Panc1 (cell line): ENCODE data around the gene TRDMT1. TPM values are rescaled to one million over a fixed set of nuclear protein-coding genes. Genes with fewer than 3 reads are reported as not detected.

Experiments
- ATAC-seq: fragments of 200-7000 bp; cut with Tn5 transposase; 2 replicates; pipeline ENCODE4 v1.9.1; 2020; ENCODE audit warnings: mild to moderate bottlenecking, moderate library complexity
- BruUV-seq: library from RNA; stranded (reverse); fragments of 400-500 nt; replicated peaks from 2 replicates; lab custom pipeline; 2021; lab: Mats Ljungman, UMichigan
- CTCF ChIA-PET: fragments of 300-600 bp; sonication (Branson Sonifier 250); formaldehyde crosslinking; loops from one replicate; lab custom pipeline; 2022; ENCODE audit warnings: antibody characterized with exemption; lab: Charles Lee
- POLR2A ChIA-PET: fragments of 300-600 bp; sonication (Branson Sonifier 250); formaldehyde crosslinking; loops from one replicate; lab custom pipeline; 2022; ENCODE audit warnings: antibody characterized with exemption; lab: Charles Lee
- DNase-seq: peaks from one replicate; pipeline ENCODE4 v3.0.0-alpha.2; 2010; ENCODE audit warnings: low read depth, low spot score
- H3K27ac ChIP-seq: 2 replicates; pipeline ENCODE4 v1.5.1; 2011; ENCODE audit warnings: mild to moderate bottlenecking, low read length, inconsistent platforms
- H3K27me3 ChIP-seq: fragments of 200-500 bp; sonication (Bioruptor generic); 2 replicates; pipeline ENCODE4 v1.6.0; 2014; ENCODE audit warnings: low read length, inconsistent platforms; ENCODE audit not compliant: control insufficient read depth, insufficient read depth
- H3K36me3 ChIP-seq: fragments of 200-500 bp; sonication (Bioruptor generic); 2 replicates; pipeline ENCODE4 v1.5.1; 2014; ENCODE audit warnings: inconsistent platforms, mild to moderate bottlenecking, low read length, moderate library complexity; ENCODE audit not compliant: control insufficient read depth, insufficient read depth
- H3K4me1 ChIP-seq: 2 replicates; pipeline ENCODE4 v1.5.1; 2011; ENCODE audit warnings: inconsistent platforms, mild to moderate bottlenecking, low read length, moderate library complexity; ENCODE audit not compliant: control insufficient read depth, insufficient read depth
- H3K4me3 ChIP-seq, 2 experiments: 2 replicates each; pipeline ENCODE4 v1.5.1; 2011 to 2012; ENCODE audit warnings: low read depth in 2 of 2, low read length in 2 of 2, mild to moderate bottlenecking in 2 of 2, inconsistent platforms in 1 of 2, moderate library complexity in 1 of 2
- H3K9me3 ChIP-seq: fragments of 200-500 bp; sonication (Bioruptor generic); 2 replicates; pipeline ENCODE4 v1.5.1; 2014; ENCODE audit warnings: low read depth, mild to moderate bottlenecking, inconsistent platforms, low read length, moderate library complexity; ENCODE audit not compliant: control insufficient read depth, insufficient read depth
- CTCF ChIP-seq: fragments of 450-650 bp; IDR thresholded peaks from 2 replicates; pipeline ENCODE4 v1.5.1; 2017; ENCODE audit warnings: mild to moderate bottlenecking
- POLR2AphosphoS5 ChIP-seq: IDR thresholded peaks from 2 replicates; pipeline ENCODE4 v1.6.1; 2012; ENCODE audit warnings: mild to moderate bottlenecking, low read depth, low read length, moderate library complexity
- REST ChIP-seq, 2 experiments: IDR thresholded peaks; 2 replicates each; pipeline ENCODE4 v1.6.1; 2011 to 2012; ENCODE audit warnings: low read depth in 2 of 2, control low read depth in 1 of 2, low read length in 1 of 2, mild to moderate bottlenecking in 1 of 2, moderate library complexity in 1 of 2; ENCODE audit not compliant: insufficient read depth in 1 of 2
- SIN3A ChIP-seq: IDR thresholded peaks from 2 replicates; pipeline ENCODE4 v1.6.1; 2012; ENCODE audit warnings: low read depth, mild to moderate bottlenecking, low read length, moderate library complexity, borderline replicate concordance; ENCODE audit not compliant: insufficient read depth
- TCF7L2 ChIP-seq: IDR thresholded peaks from 2 replicates; pipeline ENCODE4 v1.6.1; 2011; ENCODE audit warnings: mild to moderate bottlenecking, low read depth, low read length, inconsistent platforms
- in situ Hi-C: cut with HindIII; loops from 2 replicates; pipeline ENCODE4 v1.10.0; 2016; ENCODE audit warnings: low sequenced_read_pairs, low pct_unique_long_range_greater_than_20kb
- intact Hi-C: fragments of 100-400 bp; cut with micrococcal nuclease; formaldehyde crosslinking; loops from one replicate; pipeline ENCODE4 v1.10.0; 2022; ENCODE audit not compliant: unreplicated experiment
- total RNA-seq: library from RNA; stranded (reverse); gene quantifications from one replicate; pipeline ENCODE4 v1.2.1, GENCODE V29; 2021; ENCODE audit not compliant: unreplicated experiment

Gene TRDMT1
- total RNA-seq, 1 experiment from 2014 or later: 7.6 TPM

- H3K27ac ChIP-seq: peak overlapping the region; percentile 99
- peaks cover 25% of the 10 kb centered on the region for H3K4me1 ChIP-seq
- in situ Hi-C loops (no loop called here), intact Hi-C loops (no loop called here)
- H3K27me3 ChIP-seq: no peaks in the 10 kb centered on the region
- CTCF ChIA-PET: interaction anchor here (0.6 kb wide), 1 partner anchor 312 kb away, joined by 3 read pairs; no protein-coding TSS in a partner anchor
- no peak overlapping the region for H3K4me3 ChIP-seq
- no peaks in the 10 kb centered on the region for H3K36me3 ChIP-seq
- POLR2A ChIA-PET: no interaction called here
- H3K9me3 ChIP-seq: no peaks in the 10 kb centered on the region
- no TSS peak for BruUV-seq
- DNase-seq (no peak), ATAC-seq (no peak)
- no peak for TF ChIP-seq SIN3A
- no peak for TF ChIP-seq REST (IDR thresholded peaks at IDR 0.05; ENCODE audit: insufficient read depth in 1 of 2, low read depth in 2 of 2, low read length in 1 of 2)
- no peak for TF ChIP-seq TCF7L2
- no peak for TF ChIP-seq POLR2AphosphoS5
- TF ChIP-seq CTCF: peak; percentile 7; the same call in 1 of the 2 replicates
These were observed 1.5 kb upstream of the TRDMT1 start for GRCh38 chr10:17202999-17203398.

GRCh38 chr10:17202506-17202905 lies 1.0 kb upstream of the TRDMT1 start:
- CTCF ChIA-PET: interaction anchor here (0.6 kb wide), 1 partner anchor 312 kb away, joined by 3 read pairs; no protein-coding TSS in a partner anchor
- intact Hi-C loops (no loop called here), in situ Hi-C loops (no loop called here)
- Histone ChIP-seq H3K36me3 (no peaks in the 10 kb centered on the region), H3K4me1 (peaks cover 25% of the 10 kb centered on the region), H3K4me3 (no peak overlapping the region), H3K9me3 (no peaks in the 10 kb centered on the region), H3K27me3 (no peaks in the 10 kb centered on the region), H3K27ac (peak overlapping the region; percentile 99)
- no peak for DNase-seq
- no TSS peak for BruUV-seq
- POLR2A ChIA-PET: no interaction called here
- TF ChIP-seq SIN3A (no peak), CTCF (no peak)
- ATAC-seq: no peak
